Gastrocnemius medialis (tissue), 4 donors: ENCODE data around the gene CCDC195.

Experiments
- POLR2A ChIP-seq, 2 donors: fragments of 450-650 bp; IDR thresholded peaks; one replicate each; pipeline ENCODE4 v1.6.1; 2017; ENCODE audit warnings: antibody characterized with exemption in 2 of 2, mild to moderate bottlenecking in 2 of 2, moderate library complexity in 2 of 2
- TF ChIP-seq, protein P1 (sequence below), 5 experiments: fragments of 450-650 bp in 3 of 5; fragments of 200-600 bp in 2 of 5; sonication (generic) in 2 of 5; IDR thresholded peaks in 4 of 5; conservative IDR thresholded peaks in 1 of 5; 1 replicate in 4 of 5; 2 replicates in 1 of 5; pipeline ENCODE4 v1.5.1; 2016 to 2019; ENCODE audit warnings: antibody characterized with exemption in 5 of 5, mild to moderate bottlenecking in 3 of 5, moderate library complexity in 3 of 5

DNA sequence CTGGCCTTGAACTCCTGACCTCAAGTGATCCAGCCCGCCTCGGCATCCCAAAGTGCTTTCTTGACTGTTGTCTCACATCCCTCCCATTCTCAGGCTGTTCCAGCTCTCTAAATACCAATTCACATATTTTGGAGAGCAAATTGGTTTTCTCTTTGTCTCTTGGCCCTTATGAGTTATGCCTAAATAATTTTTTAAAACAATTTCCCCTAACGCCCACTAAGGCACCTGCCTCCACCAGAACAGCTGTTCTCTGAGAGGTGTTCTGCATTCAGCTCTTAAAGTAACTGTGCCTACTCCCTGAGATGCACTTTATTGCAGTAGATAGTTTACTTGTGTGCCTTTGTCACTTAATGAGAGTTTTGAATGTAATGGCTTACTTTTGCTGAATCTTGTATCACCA lies 6.9 kb downstream of the CCDC195 start:
- TF ChIP-seq, protein P1, sequence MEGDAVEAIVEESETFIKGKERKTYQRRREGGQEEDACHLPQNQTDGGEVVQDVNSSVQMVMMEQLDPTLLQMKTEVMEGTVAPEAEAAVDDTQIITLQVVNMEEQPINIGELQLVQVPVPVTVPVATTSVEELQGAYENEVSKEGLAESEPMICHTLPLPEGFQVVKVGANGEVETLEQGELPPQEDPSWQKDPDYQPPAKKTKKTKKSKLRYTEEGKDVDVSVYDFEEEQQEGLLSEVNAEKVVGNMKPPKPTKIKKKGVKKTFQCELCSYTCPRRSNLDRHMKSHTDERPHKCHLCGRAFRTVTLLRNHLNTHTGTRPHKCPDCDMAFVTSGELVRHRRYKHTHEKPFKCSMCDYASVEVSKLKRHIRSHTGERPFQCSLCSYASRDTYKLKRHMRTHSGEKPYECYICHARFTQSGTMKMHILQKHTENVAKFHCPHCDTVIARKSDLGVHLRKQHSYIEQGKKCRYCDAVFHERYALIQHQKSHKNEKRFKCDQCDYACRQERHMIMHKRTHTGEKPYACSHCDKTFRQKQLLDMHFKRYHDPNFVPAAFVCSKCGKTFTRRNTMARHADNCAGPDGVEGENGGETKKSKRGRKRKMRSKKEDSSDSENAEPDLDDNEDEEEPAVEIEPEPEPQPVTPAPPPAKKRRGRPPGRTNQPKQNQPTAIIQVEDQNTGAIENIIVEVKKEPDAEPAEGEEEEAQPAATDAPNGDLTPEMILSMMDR (IDR thresholded peaks at IDR 0.05 in 4 of 5, conservative IDR thresholded peaks at IDR 0.05 in 1 of 5), result no peak
- TF ChIP-seq POLR2A (IDR thresholded peaks at IDR 0.05), result no peak
